CD14-positive monocyte (primary cell): ENCODE results near the gene DENND1B. TPM values are rescaled to one million over a fixed set of nuclear protein-coding genes. Genes with fewer than 3 reads are reported as not detected.

ENCODE experiments used
- DNase-seq, 3 donors: peaks; one replicate each; pipeline ENCODE4 v3.0.0-alpha.2; 2011 to 2022
- H2AFZ ChIP-seq: 2 replicates; pipeline ENCODE4 v1.6.0; 2012; ENCODE audit warnings: mild to moderate bottlenecking, low read depth, low read length, inconsistent platforms; ENCODE audit not compliant: insufficient read depth, poor library complexity, severe bottlenecking
- H3K27ac ChIP-seq, 2 donors: 1 replicate in 1 of 2; 2 replicates in 1 of 2; pipeline ENCODE4 v1.5.1; 2012 to 2013; ENCODE audit warnings: low read length in 2 of 2, control low read depth in 1 of 2, inconsistent platforms in 1 of 2, low read depth in 1 of 2, mild to moderate bottlenecking in 1 of 2
- H3K27me3 ChIP-seq, 2 donors: one replicate each; pipeline versions ENCODE4 v1.6.0 to v1.6.1; 2011 to 2013; ENCODE audit warnings: low read length in 2 of 2; ENCODE audit not compliant: control insufficient read depth in 2 of 2, insufficient read depth in 2 of 2
- H3K36me3 ChIP-seq, 2 donors: replicated peaks in 1 of 2; 1 replicate in 1 of 2; 2 replicates in 1 of 2; pipeline versions ENCODE4 v1.5.1 to v1.6.1; 2012 to 2013; ENCODE audit warnings: low read length in 2 of 2, control low read depth in 1 of 2, inconsistent platforms in 1 of 2, mild to moderate bottlenecking in 1 of 2; ENCODE audit not compliant: insufficient read depth in 2 of 2, control insufficient read depth in 1 of 2
- H3K4me1 ChIP-seq, 2 donors: 1 replicate in 1 of 2; 2 replicates in 1 of 2; pipeline versions ENCODE4 v1.5.1 to v1.6.1; 2012 to 2013; ENCODE audit warnings: low read length in 2 of 2, control low read depth in 1 of 2, inconsistent platforms in 1 of 2, mild to moderate bottlenecking in 1 of 2, moderate library complexity in 1 of 2; ENCODE audit not compliant: insufficient read depth in 2 of 2, control insufficient read depth in 1 of 2
- H3K4me2 ChIP-seq: replicated peaks from 2 replicates; pipeline ENCODE3; 2012; ENCODE audit warnings: low read length, moderate library complexity, mild to moderate bottlenecking; ENCODE audit not compliant: poor library complexity, severe bottlenecking; ENCODE audit errors: extremely low read depth
- H3K4me3 ChIP-seq, 3 experiments: fragments of 200-600 bp in 1 of 3; sonication (generic) in 1 of 3; replicated peaks in 1 of 3; 1 replicate in 2 of 3; 2 replicates in 1 of 3; pipeline ENCODE4 v1.5.1; 2011 to 2013; ENCODE audit warnings: low read length in 3 of 3, mild to moderate bottlenecking in 3 of 3, control low read depth in 2 of 3, low read depth in 2 of 3, inconsistent platforms in 1 of 3, moderate library complexity in 1 of 3
- H3K79me2 ChIP-seq: 2 replicates; pipeline ENCODE4 v1.6.0; 2012; ENCODE audit warnings: mild to moderate bottlenecking, control low read depth, inconsistent platforms, low read length, moderate library complexity; ENCODE audit not compliant: insufficient read depth
- H3K9ac ChIP-seq: 2 replicates; pipeline ENCODE4 v1.6.0; 2017; ENCODE audit warnings: low read length, mild to moderate bottlenecking; ENCODE audit not compliant: insufficient read depth, poor library complexity, severe bottlenecking
- H3K9me3 ChIP-seq, 2 donors: replicated peaks in 1 of 2; 1 replicate in 1 of 2; 2 replicates in 1 of 2; pipeline versions ENCODE4 v1.5.1 to v1.6.1; 2012 to 2013; ENCODE audit warnings: low read length in 2 of 2, control low read depth in 1 of 2; ENCODE audit not compliant: control insufficient read depth in 1 of 2, insufficient read depth in 1 of 2
- H4K20me1 ChIP-seq: 2 replicates; pipeline ENCODE4 v1.6.0; 2012; ENCODE audit warnings: mild to moderate bottlenecking, low read length, control low read depth, moderate library complexity; ENCODE audit not compliant: insufficient read depth
- H3K27ac Mint-ChIP-seq, 7 donors: one replicate each; pipeline ENCODE4 v1.8.0; 2020; ENCODE audit warnings: mild to moderate bottlenecking in 7 of 7, mixed read lengths in 7 of 7, moderate library complexity in 6 of 7, inconsistent platforms in 2 of 7
- H3K27me3 Mint-ChIP-seq, 3 donors: one replicate each; pipeline ENCODE4 v1.8.0; 2021 to 2022; ENCODE audit warnings: low read depth in 3 of 3, mild to moderate bottlenecking in 3 of 3, mixed read lengths in 3 of 3, moderate library complexity in 3 of 3, inconsistent platforms in 1 of 3
- H3K36me3 Mint-ChIP-seq, 2 donors: one replicate each; pipeline ENCODE4 v1.8.0; 2020; ENCODE audit warnings: mixed read lengths in 2 of 2, inconsistent platforms in 1 of 2, mild to moderate bottlenecking in 1 of 2
- H3K4me1 Mint-ChIP-seq: one replicate; pipeline ENCODE4 v1.8.0; 2020; ENCODE audit warnings: mild to moderate bottlenecking, mixed read lengths
- H3K4me3 Mint-ChIP-seq, 2 donors: one replicate each; pipeline ENCODE4 v1.8.0; 2020; ENCODE audit warnings: mild to moderate bottlenecking in 2 of 2, mixed read lengths in 2 of 2, moderate library complexity in 1 of 2
- H3K9me3 Mint-ChIP-seq, 7 donors: one replicate each; pipeline ENCODE4 v1.8.0; 2020 to 2022; ENCODE audit warnings: mixed read lengths in 7 of 7, mild to moderate bottlenecking in 6 of 7, moderate library complexity in 6 of 7, inconsistent platforms in 2 of 7
- CTCF ChIP-seq: fragments of 200-600 bp; IDR thresholded peaks from one replicate; pipeline ENCODE4 v1.8.0; 2022; ENCODE audit warnings: antibody characterized with exemption, mild to moderate bottlenecking
- WGBS: methylation state at CpG from one replicate; pipeline ENCODE4 v1.1.5; 2013; ENCODE audit warnings: missing lambda C conversion rate; ENCODE audit not compliant: insufficient coverage; 5-methylcytosine and 5-hydroxymethylcytosine counted together
- intact Hi-C, 2 donors: fragments of 100-400 bp; cut with micrococcal nuclease; formaldehyde crosslinking; loops; one replicate each; pipeline versions ENCODE4 v1.15.0 to v1.15.1; 2023
- polyA plus RNA-seq, 3 donors: library from polyadenylated mRNA; depleted of rRNA in 1 of 3; unstranded in 2 of 3; stranded (reverse) in 1 of 3; fragments of 300-500 nt in 2 of 3; fragments of >200 nt in 1 of 3; fragmentation: Illumina TruSeq in 2 of 3; gene quantifications; 1 replicate in 2 of 3; 2 replicates in 1 of 3; pipeline ENCODE4 v1.2.3, GENCODE V29; 2012 to 2021

Gene DENND1B
- polyA plus RNA-seq, 3 donors = 3.0 to 8.2 (median 5.7) TPM

- H3K27ac Mint-ChIP-seq = no peak overlapping the region
- TF ChIP-seq CTCF = no peak
- intact Hi-C loops = no loop called here
- DNase-seq = no peak
- peaks cover 2 to 4% of the 10 kb centered on the region in 2 donors for H3K36me3 Mint-ChIP-seq
- Histone ChIP-seq H3K4me1 (no peaks in the 10 kb centered on the region), H3K27me3 (no peaks in the 10 kb centered on the region), H4K20me1 (no peaks in the 10 kb centered on the region), H3K4me2 (no peak overlapping the region), H3K36me3 (no peaks in the 10 kb centered on the region), H3K27ac (no peak overlapping the region), H3K4me3 (no peak overlapping the region), H3K9ac (no peak overlapping the region), H3K9me3 (no peaks in the 10 kb centered on the region), H2AFZ (no peak overlapping the region), H3K79me2 (peaks cover 10% of the 10 kb centered on the region)
- WGBS = no CpG with 5 or more reads among the region's 2 CpGs
- H3K9me3 Mint-ChIP-seq = peaks cover 0 to 5% (median 3%) of the 10 kb centered on the region in 7 donors
- peaks cover 12% of the 10 kb centered on the region for H3K4me1 Mint-ChIP-seq
- H3K4me3 Mint-ChIP-seq = no peak overlapping the region
- no peaks in the 10 kb centered on the region for H3K27me3 Mint-ChIP-seq
Measured at GRCh38 chr1:197696372-197696771, 78.9 kb downstream of the DENND1B start.

GRCh38 chr1:197695961-197696360 is 79.3 kb downstream of the DENND1B start:
- intact Hi-C loops = no loop called here
- H3K9me3 Mint-ChIP-seq = peaks cover 0 to 3% (median under 1%) of the 10 kb centered on the region in 7 donors
- DNase-seq = no peak
- Histone ChIP-seq H3K4me1 (no peaks in the 10 kb centered on the region), H3K27me3 (no peaks in the 10 kb centered on the region), H4K20me1 (no peaks in the 10 kb centered on the region), H3K27ac (no peak overlapping the region), H3K4me3 (no peak overlapping the region), H3K9me3 (no peaks in the 10 kb centered on the region), H3K4me2 (no peak overlapping the region), H3K36me3 (no peaks in the 10 kb centered on the region), H3K9ac (no peak overlapping the region), H2AFZ (no peak overlapping the region), H3K79me2 (peaks cover 7% of the 10 kb centered on the region)
- H3K36me3 Mint-ChIP-seq = no peaks in the 10 kb centered on the region
- H3K27ac Mint-ChIP-seq = no peak overlapping the region
- H3K4me1 Mint-ChIP-seq = peaks cover 12% of the 10 kb centered on the region
- H3K27me3 Mint-ChIP-seq = no peaks in the 10 kb centered on the region
- no peak for TF ChIP-seq CTCF
- no peak overlapping the region for H3K4me3 Mint-ChIP-seq
